ENCODE data around the gene GSE1. TPM values are rescaled to one million over a fixed set of nuclear protein-coding genes. Genes with fewer than 3 reads are reported as not detected.

GSE1 gene
- total RNA-seq, 4 donors from 2014 or later: 46.7 to 144 (median 96.9) TPM

- Histone ChIP-seq H3K27ac (no peak overlapping the region), H3K36me3 (no peaks in the 10 kb centered on the region), H3K27me3 (no peaks in the 10 kb centered on the region), H3K4me3 (no peak overlapping the region), H3K9me3 (no peaks in the 10 kb centered on the region), H3K4me1 (peaks cover 51% of the 10 kb centered on the region)
- TF ChIP-seq EP300 (IDR thresholded peaks at IDR 0.05) (no peak), CTCF (IDR thresholded peaks at IDR 0.05) (no peak), POLR2AphosphoS5 (IDR thresholded peaks at IDR 0.05) (no peak), POLR2A (IDR thresholded peaks at IDR 0.05) (no peak)
- DNase-seq (ENCODE audit: low spot score in 2 of 2): no peak
- WGBS: 80% methylated on average over 13 of the region's 13 CpGs
Observed at GRCh38 chr16:85621698-85622428, 8.7 kb downstream of the GSE1 start.

- Histone ChIP-seq H3K36me3 (no peaks in the 10 kb centered on the region), H3K4me1 (peaks cover 43% of the 10 kb centered on the region), H3K4me3 (no peak overlapping the region), H3K27me3 (no peaks in the 10 kb centered on the region), H3K27ac (no peak overlapping the region), H3K9me3 (no peaks in the 10 kb centered on the region)
- TF ChIP-seq POLR2A (IDR thresholded peaks at IDR 0.05) (no peak), POLR2AphosphoS5 (IDR thresholded peaks at IDR 0.05) (no peak), CTCF (IDR thresholded peaks at IDR 0.05) (no peak), EP300 (IDR thresholded peaks at IDR 0.05) (no peak)
- no peak for DNase-seq (ENCODE audit: low spot score in 2 of 2)
- WGBS: 45% methylated on average over 6 of the region's 6 CpGs
Observed at GRCh38 chr16:85622683-85623082, 9.6 kb downstream of the GSE1 start.

GRCh38 chr16:85623250-85623649 lies 10.1 kb downstream of the GSE1 start:
- H3K27ac ChIP-seq: no peak overlapping the region
- no peaks in the 10 kb centered on the region for H3K27me3 ChIP-seq
- 94% methylated on average over 11 of the region's 11 CpGs for WGBS
- DNase-seq (ENCODE audit: low spot score in 2 of 2): no peak
- no peak overlapping the region for H3K4me3 ChIP-seq
- H3K36me3 ChIP-seq: no peaks in the 10 kb centered on the region
- TF ChIP-seq POLR2A (IDR thresholded peaks at IDR 0.05): no peak
- TF ChIP-seq CTCF (IDR thresholded peaks at IDR 0.05): no peak
- no peak for TF ChIP-seq EP300 (IDR thresholded peaks at IDR 0.05)
- no peak for TF ChIP-seq POLR2AphosphoS5 (IDR thresholded peaks at IDR 0.05)
- H3K9me3 ChIP-seq: no peaks in the 10 kb centered on the region
- peaks cover 40% of the 10 kb centered on the region for H3K4me1 ChIP-seq

GRCh38 chr16:85623997-85624601 lies 11.0 kb downstream of the GSE1 start:
- no peaks in the 10 kb centered on the region for H3K27me3 ChIP-seq
- no peaks in the 10 kb centered on the region for H3K36me3 ChIP-seq
- WGBS: 84% methylated on average over 9 of the region's 21 CpGs
- H3K9me3 ChIP-seq: no peaks in the 10 kb centered on the region
- no peak overlapping the region for H3K4me3 ChIP-seq
- TF ChIP-seq EP300 (IDR thresholded peaks at IDR 0.05) (no peak), POLR2A (IDR thresholded peaks at IDR 0.05) (no peak), CTCF (IDR thresholded peaks at IDR 0.05) (no peak), POLR2AphosphoS5 (IDR thresholded peaks at IDR 0.05) (no peak)
- no peak for DNase-seq (ENCODE audit: low spot score in 2 of 2)
- H3K27ac ChIP-seq: no peak overlapping the region
- peaks cover 34% of the 10 kb centered on the region for H3K4me1 ChIP-seq

GRCh38 chr16:85624646-85625045 lies 11.5 kb downstream of the GSE1 start:
- no peaks in the 10 kb centered on the region for H3K27me3 ChIP-seq
- H3K4me3 ChIP-seq: no peak overlapping the region
- no peaks in the 10 kb centered on the region for H3K9me3 ChIP-seq
- 95% methylated on average over 9 of the region's 17 CpGs for WGBS
- no peak for DNase-seq (ENCODE audit: low spot score in 2 of 2)
- TF ChIP-seq CTCF (IDR thresholded peaks at IDR 0.05): no peak
- no peak for TF ChIP-seq EP300 (IDR thresholded peaks at IDR 0.05)
- no peak for TF ChIP-seq POLR2A (IDR thresholded peaks at IDR 0.05)
- TF ChIP-seq POLR2AphosphoS5 (IDR thresholded peaks at IDR 0.05): no peak
- H3K4me1 ChIP-seq: peaks cover 34% of the 10 kb centered on the region
- H3K36me3 ChIP-seq: no peaks in the 10 kb centered on the region
- no peak overlapping the region for H3K27ac ChIP-seq
